RWPE2 (cell line): ENCODE results near the gene PKNOX2.

Experiments
- ATAC-seq: fragments of 200-7000 bp; cut with Tn5 transposase; 3 replicates; pipeline ENCODE4 v1.9.1; 2021; ENCODE audit warnings: low read depth
- DNase-seq: peaks from one replicate; pipeline ENCODE4 v3.0.0-alpha.2; 2020; ENCODE audit warnings: low spot score
- H3K27ac ChIP-seq: fragments of 450-650 bp; 2 replicates; pipeline ENCODE4 v1.5.1; 2017; ENCODE audit warnings: mild to moderate bottlenecking; ENCODE audit not compliant: poor library complexity, severe bottlenecking
- H3K27me3 ChIP-seq: fragments of 250-450 bp; sonication (Bioruptor Pico); 2 replicates; pipeline ENCODE4 v1.5.1; 2021; ENCODE audit warnings: mild to moderate bottlenecking, moderate library complexity; ENCODE audit not compliant: insufficient read depth, poor library complexity, severe bottlenecking
- H3K36me3 ChIP-seq: fragments of 250-450 bp; sonication (Bioruptor Pico); 2 replicates; pipeline ENCODE4 v1.5.1; 2020; ENCODE audit warnings: low read depth, mild to moderate bottlenecking, moderate library complexity
- H3K4me1 ChIP-seq: fragments of 250-450 bp; sonication (Bioruptor Pico); 2 replicates; pipeline ENCODE4 v1.5.1; 2021; ENCODE audit warnings: mild to moderate bottlenecking, moderate library complexity; ENCODE audit not compliant: insufficient read depth, poor library complexity, severe bottlenecking
- H3K4me3 ChIP-seq: fragments of 250-450 bp; sonication (Bioruptor Pico); 2 replicates; pipeline ENCODE4 v1.5.1; 2021; ENCODE audit warnings: mild to moderate bottlenecking, moderate library complexity; ENCODE audit not compliant: severe bottlenecking
- H3K9me3 ChIP-seq: fragments of 250-450 bp; sonication (Bioruptor Pico); 2 replicates; pipeline ENCODE4 v1.5.1; 2021; ENCODE audit warnings: mild to moderate bottlenecking, moderate library complexity; ENCODE audit not compliant: severe bottlenecking
- CTCF ChIP-seq: fragments of 450-650 bp; IDR thresholded peaks from one replicate; pipeline ENCODE4 v1.5.1; 2017; ENCODE audit warnings: mild to moderate bottlenecking, moderate library complexity; ENCODE audit not compliant: poor library complexity, severe bottlenecking

The PKNOX2 gene

DNA sequence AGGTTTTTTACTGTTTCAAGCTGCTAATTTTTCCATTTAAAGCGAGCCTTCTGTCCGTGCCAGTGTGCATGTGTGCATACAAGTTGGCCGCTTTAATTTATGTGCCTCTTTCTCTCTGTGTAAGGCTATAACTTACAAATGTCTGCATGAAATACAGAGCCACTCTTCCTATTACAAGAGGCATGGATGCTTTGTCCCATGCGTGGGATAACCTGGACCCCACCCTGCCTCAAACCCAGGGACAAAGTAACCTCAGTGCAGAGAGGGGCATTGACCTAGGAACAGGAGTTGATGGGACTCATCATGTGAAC, 28.8 kb downstream of the PKNOX2 start:
- no peaks in the 10 kb centered on the region for H3K9me3 ChIP-seq
- no peaks in the 10 kb centered on the region for H3K36me3 ChIP-seq
- DNase-seq (no peak), ATAC-seq (no peak)
- H3K4me3 ChIP-seq: no peak overlapping the region
- no peaks in the 10 kb centered on the region for H3K4me1 ChIP-seq
- H3K27me3 ChIP-seq: no peaks in the 10 kb centered on the region
- no peak overlapping the region for H3K27ac ChIP-seq
- no peak for TF ChIP-seq CTCF

DNA sequence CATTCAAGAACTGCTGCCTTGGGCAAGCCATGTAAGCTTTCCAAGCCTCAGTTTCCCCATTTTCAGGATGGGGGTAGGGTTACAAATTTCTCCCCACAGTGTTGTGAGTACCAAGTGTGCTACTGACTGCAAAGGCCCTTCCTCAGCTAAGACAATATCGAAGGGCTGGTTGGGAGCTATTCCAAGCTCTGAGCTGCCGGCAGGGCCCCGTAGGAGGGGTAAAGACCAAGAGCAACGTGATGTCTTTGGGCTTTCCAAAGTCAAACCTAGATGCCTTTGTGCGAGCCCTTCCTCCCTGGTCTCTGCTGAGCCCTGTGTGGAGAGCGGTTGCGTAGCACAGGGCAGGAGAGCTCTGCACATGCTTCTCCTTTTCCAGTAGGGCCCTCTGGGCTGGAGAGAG, 29.3 kb downstream of the PKNOX2 start:
- Histone ChIP-seq H3K4me3 (no peak overlapping the region), H3K27me3 (no peaks in the 10 kb centered on the region)
- no peak for TF ChIP-seq CTCF

DNA sequence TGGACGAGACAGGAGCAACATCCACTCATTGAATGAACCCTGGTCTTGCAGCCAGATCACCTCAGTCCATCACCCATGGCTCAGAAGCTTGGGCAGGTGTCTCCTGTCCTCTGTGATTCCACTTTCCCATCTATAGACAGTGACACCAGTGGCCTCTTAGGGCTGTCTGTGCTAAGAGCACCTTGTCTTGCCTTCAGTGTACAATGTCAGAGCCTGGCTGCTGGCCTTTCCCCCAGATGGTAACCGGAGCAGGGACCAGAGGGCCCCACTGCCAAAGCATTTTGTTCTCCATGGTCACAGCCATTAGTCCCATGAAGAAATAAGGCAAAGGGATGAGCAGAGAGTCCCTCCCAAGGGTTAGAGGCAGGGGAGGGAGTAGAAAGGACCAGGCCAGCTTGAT, 35.4 kb downstream of the PKNOX2 start:
- Histone ChIP-seq H3K4me1 (no peaks in the 10 kb centered on the region), H3K9me3 (no peaks in the 10 kb centered on the region), H3K27ac (no peak overlapping the region), H3K36me3 (no peaks in the 10 kb centered on the region), H3K4me3 (no peak overlapping the region), H3K27me3 (no peaks in the 10 kb centered on the region)
- ATAC-seq: no peak
- DNase-seq: no peak
- no peak for TF ChIP-seq CTCF

More for the DNA sequence above, 29.3 kb downstream of the PKNOX2 start:
- ATAC-seq (no peak), DNase-seq (no peak)
- Histone ChIP-seq H3K36me3 (no peaks in the 10 kb centered on the region), H3K27ac (no peak overlapping the region), H3K4me1 (no peaks in the 10 kb centered on the region), H3K9me3 (no peaks in the 10 kb centered on the region)

DNA sequence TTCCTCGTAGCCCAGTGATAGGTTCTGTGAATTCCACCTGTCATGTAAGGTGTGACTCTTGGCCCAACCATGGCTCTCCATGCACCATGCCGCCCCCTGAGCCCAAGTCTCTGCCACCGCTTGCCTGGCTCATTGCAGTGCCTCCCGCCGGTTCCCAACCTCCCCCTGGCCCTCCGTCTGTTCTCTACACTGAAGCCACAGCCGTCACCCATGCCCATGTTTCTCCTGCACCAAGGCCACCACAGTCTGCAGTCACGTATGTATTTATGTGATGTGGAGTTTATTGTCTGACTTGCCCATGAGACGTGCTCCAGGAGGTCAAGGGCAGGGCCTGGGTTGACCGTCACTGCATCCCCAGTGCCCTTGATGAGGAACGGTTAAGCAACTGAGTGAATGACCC, 35.9 kb downstream of the PKNOX2 start:
- DNase-seq (no peak), ATAC-seq (no peak)
- no peak overlapping the region for H3K4me3 ChIP-seq
- no peak overlapping the region for H3K27ac ChIP-seq
- no peaks in the 10 kb centered on the region for H3K9me3 ChIP-seq
- H3K27me3 ChIP-seq: no peaks in the 10 kb centered on the region
- H3K36me3 ChIP-seq: no peaks in the 10 kb centered on the region
- TF ChIP-seq CTCF: no peak
- no peaks in the 10 kb centered on the region for H3K4me1 ChIP-seq

DNA sequence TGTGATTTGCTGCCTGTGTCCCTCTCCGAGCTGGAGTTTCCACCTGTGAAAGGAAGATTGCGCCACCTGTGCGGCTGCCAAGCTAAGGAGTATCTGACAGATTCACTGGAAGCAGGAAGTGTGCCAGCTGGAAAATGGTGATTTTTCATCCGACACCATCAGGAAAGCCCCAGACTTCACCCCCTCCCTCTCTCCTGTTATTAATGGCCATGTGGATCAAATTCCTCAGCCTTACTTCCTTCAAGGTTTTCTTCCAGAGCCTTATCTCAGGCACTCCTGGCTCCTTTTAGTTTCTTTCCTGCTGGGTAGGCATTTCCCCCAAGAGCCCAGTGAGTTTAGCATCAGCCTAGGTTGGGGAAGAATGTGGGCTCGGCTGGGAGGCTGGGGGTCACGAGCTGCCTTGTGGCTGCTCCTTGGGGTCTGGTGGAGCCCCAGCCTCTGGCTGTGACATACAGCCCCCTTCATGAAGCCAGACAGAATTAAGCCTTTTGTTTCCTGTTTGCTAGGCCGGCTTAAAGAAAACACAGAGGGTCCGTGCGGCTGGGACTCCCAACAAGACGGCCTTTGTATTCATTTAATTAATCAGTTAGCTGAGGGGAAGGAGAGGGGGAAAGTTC, 37.1 kb downstream of the PKNOX2 start:
- H3K4me1 ChIP-seq: no peaks in the 10 kb centered on the region
- H3K4me3 ChIP-seq: no peak overlapping the region
- H3K9me3 ChIP-seq: no peaks in the 10 kb centered on the region
- H3K36me3 ChIP-seq: no peaks in the 10 kb centered on the region
- ATAC-seq (peak; percentile 62), DNase-seq (no peak)
- no peak overlapping the region for H3K27ac ChIP-seq
- H3K27me3 ChIP-seq: no peaks in the 10 kb centered on the region
- TF ChIP-seq CTCF: no peak
